DND-41 (cell line): Measurements from ENCODE around the gene APC.

ENCODE experiments used
- CTCF ChIP-seq: IDR thresholded peaks from 2 replicates; pipeline ENCODE4 v1.5.1; 2012; ENCODE audit warnings: borderline replicate concordance, low read length, moderate library complexity, mild to moderate bottlenecking; ENCODE audit not compliant: poor library complexity, severe bottlenecking; ENCODE audit errors: extremely low read depth
- EZH2 ChIP-seq: IDR thresholded peaks from 3 replicates; pipeline ENCODE4 v1.6.1; 2012; ENCODE audit warnings: borderline replicate concordance, low read depth, mild to moderate bottlenecking, moderate library complexity, low read length, inconsistent platforms; ENCODE audit not compliant: severe bottlenecking

- TF ChIP-seq CTCF (no peak), EZH2 (no peak)
These were observed 4.7 kb downstream of the APC start for GRCh38 chr5:112742424-112742823.
